Natural killer cell (primary cell): Measurements from ENCODE around the gene TOMM70. TPM values are rescaled to one million over a fixed set of nuclear protein-coding genes. Genes with fewer than 3 reads are reported as not detected.

Experiments
- ATAC-seq, 3 donors: fragments of 150-1000 bp in 2 of 3; fragments of 200-7000 bp in 1 of 3; cut with Tn5 transposase; 1 replicate in 1 of 3; 2 replicates in 2 of 3; pipeline ENCODE4 v1.10.0; 2021; ENCODE audit warnings: mild to moderate bottlenecking in 2 of 3, moderate library complexity in 2 of 3
- DNase-seq, 2 donors: peaks; one replicate each; pipeline versions ENCODE4 v3.0.0 to v3.0.0-alpha.2; 2013 to 2021; ENCODE audit warnings: mixed read lengths in 1 of 2
- H3K27ac ChIP-seq: one replicate; pipeline ENCODE4 v1.5.1; 2013; ENCODE audit warnings: mild to moderate bottlenecking, low read length
- H3K27me3 ChIP-seq: one replicate; pipeline ENCODE4 v1.6.1; 2013; ENCODE audit warnings: low read length; ENCODE audit not compliant: control insufficient read depth, insufficient read depth
- H3K36me3 ChIP-seq: one replicate; pipeline ENCODE4 v1.6.1; 2013; ENCODE audit warnings: low read length; ENCODE audit not compliant: control insufficient read depth, insufficient read depth
- H3K4me1 ChIP-seq: one replicate; pipeline ENCODE4 v1.6.1; 2013; ENCODE audit warnings: low read length; ENCODE audit not compliant: control insufficient read depth, insufficient read depth
- H3K4me3 ChIP-seq: one replicate; pipeline ENCODE4 v1.5.1; 2013; ENCODE audit warnings: low read length
- H3K9me3 ChIP-seq: one replicate; pipeline ENCODE4 v1.6.1; 2013; ENCODE audit warnings: low read length; ENCODE audit not compliant: control insufficient read depth, insufficient read depth
- H3K27ac Mint-ChIP-seq, 2 donors: one replicate each; pipeline ENCODE4 v1.8.0; 2022; ENCODE audit warnings: mild to moderate bottlenecking in 2 of 2, mixed read lengths in 2 of 2, moderate library complexity in 1 of 2
- H3K27me3 Mint-ChIP-seq, 2 donors: one replicate each; pipeline ENCODE4 v1.8.0; 2022; ENCODE audit warnings: low read depth in 2 of 2, mixed read lengths in 2 of 2
- H3K36me3 Mint-ChIP-seq: one replicate; pipeline ENCODE4 v1.8.0; 2022; ENCODE audit warnings: mixed read lengths
- H3K4me1 Mint-ChIP-seq, 2 donors: one replicate each; pipeline ENCODE4 v1.8.0; 2022; ENCODE audit warnings: mixed read lengths in 2 of 2
- H3K4me3 Mint-ChIP-seq: one replicate; pipeline ENCODE4 v1.8.0; 2022; ENCODE audit warnings: mild to moderate bottlenecking, moderate library complexity, mixed read lengths
- H3K9me3 Mint-ChIP-seq, 2 donors: one replicate each; pipeline ENCODE4 v1.8.0; 2022; ENCODE audit warnings: mixed read lengths in 2 of 2
- CTCF ChIP-seq: fragments of 200-600 bp; IDR thresholded peaks from one replicate; pipeline ENCODE4 v1.8.0; 2022; ENCODE audit warnings: antibody characterized with exemption
- WGBS: methylation state at CpG from one replicate; pipeline ENCODE4 v1.1.7; 2013; ENCODE audit warnings: missing lambda C conversion rate; ENCODE audit not compliant: insufficient coverage; 5-methylcytosine and 5-hydroxymethylcytosine counted together
- intact Hi-C: fragments of 100-400 bp; cut with micrococcal nuclease; formaldehyde crosslinking; loops from one replicate; pipeline ENCODE4 v1.14.2; 2022
- total RNA-seq, 4 donors: library from RNA; stranded (reverse); fragments of 120-200 nt in 1 of 4; gene quantifications; one replicate each; pipeline versions ENCODE4 v1.2.3 to v1.2.4, GENCODE V29; 2013 to 2022

TOMM70 gene
- total RNA-seq, 3 donors from 2014 or later (not counting 1 experiment from before 2014, with no cell fraction given), result 19.1 to 26.6 (median 24.0) TPM

- H3K9me3 Mint-ChIP-seq, result peaks cover 5% of the 10 kb centered on the region in 2 donors
- intact Hi-C loops, result no loop called here
- H3K4me3 ChIP-seq, result no peak overlapping the region
- ATAC-seq (no peak), DNase-seq (no peak)
- H3K27ac Mint-ChIP-seq, result no peak overlapping the region
- no peaks in the 10 kb centered on the region for H3K4me1 Mint-ChIP-seq
- no peaks in the 10 kb centered on the region for H3K36me3 ChIP-seq
- no peaks in the 10 kb centered on the region for H3K27me3 ChIP-seq
- H3K4me1 ChIP-seq, result no peaks in the 10 kb centered on the region
- H3K4me3 Mint-ChIP-seq, result no peak overlapping the region
- no peak for TF ChIP-seq CTCF
- no peak overlapping the region for H3K27ac ChIP-seq
- H3K27me3 Mint-ChIP-seq, result no peaks in the 10 kb centered on the region
- no CpG with 5 or more reads among the region's 2 CpGs for WGBS
- H3K9me3 ChIP-seq, result no peaks in the 10 kb centered on the region
- peaks cover 11% of the 10 kb centered on the region for H3K36me3 Mint-ChIP-seq
Observed at GRCh38 chr3:100411091-100411982, 10.4 kb upstream of the TOMM70 start.

- Mint-ChIP-seq H3K36me3 (peaks cover 11% of the 10 kb centered on the region), H3K9me3 (peaks cover 5% of the 10 kb centered on the region in 2 donors), H3K27ac (no peak overlapping the region), H3K4me3 (no peak overlapping the region), H3K27me3 (no peaks in the 10 kb centered on the region), H3K4me1 (no peaks in the 10 kb centered on the region)
- H3K36me3 ChIP-seq, result no peaks in the 10 kb centered on the region
- WGBS, result 97% methylated on average over 4 of the region's 4 CpGs
- intact Hi-C loops, result loop anchor here (10.0 kb wide), 2 partner anchors 593 to 1267 kb away; partner anchors contain the start of genes CMSS1 and ZBTB11
- no peaks in the 10 kb centered on the region for H3K4me1 ChIP-seq
- no peaks in the 10 kb centered on the region for H3K9me3 ChIP-seq
- H3K27ac ChIP-seq, result no peak overlapping the region
- no peak for ATAC-seq
- H3K4me3 ChIP-seq, result no peak overlapping the region
- no peaks in the 10 kb centered on the region for H3K27me3 ChIP-seq
- TF ChIP-seq CTCF, result no peak
- no peak for DNase-seq
Observed at GRCh38 chr3:100407977-100408532, 7.2 kb upstream of the TOMM70 start.

- Histone ChIP-seq H3K4me3 (no peak overlapping the region), H3K36me3 (no peaks in the 10 kb centered on the region), H3K4me1 (no peaks in the 10 kb centered on the region), H3K9me3 (no peaks in the 10 kb centered on the region), H3K27ac (no peak overlapping the region), H3K27me3 (no peaks in the 10 kb centered on the region)
- Mint-ChIP-seq H3K9me3 (peaks cover 5% of the 10 kb centered on the region in 2 donors), H3K36me3 (peaks cover 11% of the 10 kb centered on the region), H3K4me1 (peaks cover under 1% of the 10 kb centered on the region in 2 donors), H3K27ac (no peak overlapping the region), H3K4me3 (no peak overlapping the region), H3K27me3 (no peaks in the 10 kb centered on the region)
- TF ChIP-seq CTCF, result no peak
- intact Hi-C loops, result loop anchor here (10.0 kb wide), 2 partner anchors 592 to 1268 kb away; partner anchors contain the start of genes CMSS1 and ZBTB11
- DNase-seq (no peak), ATAC-seq (no peak)
- 100% methylated on average over 1 of the region's 2 CpGs for WGBS
Observed at GRCh38 chr3:100407164-100407563, 6.3 kb upstream of the TOMM70 start.
